ENCODE results near the gene ARHGAP33. TPM values are rescaled to one million over a fixed set of nuclear protein-coding genes. Genes with fewer than 3 reads are reported as not detected.
"Not testable (repeated sequence)": the region's sequence is repeated elsewhere in the genome, so short reads cannot be mapped to it uniquely, and the experiment has no call there.

The ARHGAP33 gene
- total RNA-seq, 6 experiments from 2014 or later, result 5.4 to 11.0 (median 8.8) TPM

GRCh38 chr19:35791814-35792279 lies 16.5 kb downstream of the ARHGAP33 start:
- no peak overlapping the region for H3K4me3 Mint-ChIP-seq
- no peak for TF ChIP-seq CTCF (IDR thresholded peaks at IDR 0.05)
- no peaks in the 10 kb centered on the region for H3K36me3 Mint-ChIP-seq (ENCODE audit: low read depth)

GRCh38 chr19:35792312-35792711 lies 16.9 kb downstream of the ARHGAP33 start:
- H3K4me1 Mint-ChIP-seq (ENCODE audit: low read depth), result no peaks in the 10 kb centered on the region
- no peak overlapping the region for H3K27ac Mint-ChIP-seq
- no peak overlapping the region for H3K4me3 Mint-ChIP-seq
- peaks cover 16% of the 10 kb centered on the region for H3K27me3 Mint-ChIP-seq (ENCODE audit: insufficient read depth)
- TF ChIP-seq CTCF (IDR thresholded peaks at IDR 0.05), result no peak
- no peaks in the 10 kb centered on the region for H3K9me3 Mint-ChIP-seq
- no peaks in the 10 kb centered on the region for H3K36me3 Mint-ChIP-seq (ENCODE audit: low read depth)
- no peak for DNase-seq

More at GRCh38 chr19:35791814-35792279, 16.5 kb downstream of the ARHGAP33 start:
- H3K9me3 Mint-ChIP-seq, result no peaks in the 10 kb centered on the region
- no peak for DNase-seq
- no peaks in the 10 kb centered on the region for H3K4me1 Mint-ChIP-seq (ENCODE audit: low read depth)
- H3K27ac Mint-ChIP-seq, result no peak overlapping the region
- peaks cover 13% of the 10 kb centered on the region for H3K27me3 Mint-ChIP-seq (ENCODE audit: insufficient read depth)

- Mint-ChIP-seq H3K27me3 (ENCODE audit: insufficient read depth) (peaks cover 16% of the 10 kb centered on the region), H3K4me3 (no peak overlapping the region), H3K4me1 (ENCODE audit: low read depth) (no peaks in the 10 kb centered on the region), H3K9me3 (no peaks in the 10 kb centered on the region), H3K27ac (no peak overlapping the region), H3K36me3 (ENCODE audit: low read depth) (no peaks in the 10 kb centered on the region)
- TF ChIP-seq CTCF (IDR thresholded peaks at IDR 0.05), result no peak
- DNase-seq, result no peak
These were observed 17.5 kb downstream of the ARHGAP33 start for GRCh38 chr19:35792888-35793287.

- DNase-seq, result no peak
- Mint-ChIP-seq H3K4me3 (no peak overlapping the region), H3K9me3 (no peaks in the 10 kb centered on the region), H3K27ac (no peak overlapping the region), H3K4me1 (ENCODE audit: low read depth) (no peaks in the 10 kb centered on the region), H3K36me3 (ENCODE audit: low read depth) (no peaks in the 10 kb centered on the region), H3K27me3 (ENCODE audit: insufficient read depth) (peaks cover 20% of the 10 kb centered on the region)
- no peak for TF ChIP-seq CTCF (IDR thresholded peaks at IDR 0.05)
These were observed 18.2 kb downstream of the ARHGAP33 start for GRCh38 chr19:35793381-35794165.

GRCh38 chr19:35795564-35795963 lies 20.2 kb downstream of the ARHGAP33 start:
- not testable (repeated sequence) for DNase-seq; H3K4me1 Mint-ChIP-seq (ENCODE audit: low read depth); H3K9me3 Mint-ChIP-seq; H3K27ac Mint-ChIP-seq; H3K36me3 Mint-ChIP-seq (ENCODE audit: low read depth); H3K4me3 Mint-ChIP-seq
- H3K27me3 Mint-ChIP-seq (ENCODE audit: insufficient read depth), result peaks cover 35% of the 10 kb centered on the region
